GM10847 (cell line): ENCODE data around the gene CNTN5.

Source experiments
- POLR2A ChIP-seq: IDR thresholded peaks from 2 replicates; pipeline ENCODE4 v1.6.1; 2011; ENCODE audit not compliant: insufficient read length; ENCODE audit errors: extremely low read depth

The CNTN5 gene

DNA sequence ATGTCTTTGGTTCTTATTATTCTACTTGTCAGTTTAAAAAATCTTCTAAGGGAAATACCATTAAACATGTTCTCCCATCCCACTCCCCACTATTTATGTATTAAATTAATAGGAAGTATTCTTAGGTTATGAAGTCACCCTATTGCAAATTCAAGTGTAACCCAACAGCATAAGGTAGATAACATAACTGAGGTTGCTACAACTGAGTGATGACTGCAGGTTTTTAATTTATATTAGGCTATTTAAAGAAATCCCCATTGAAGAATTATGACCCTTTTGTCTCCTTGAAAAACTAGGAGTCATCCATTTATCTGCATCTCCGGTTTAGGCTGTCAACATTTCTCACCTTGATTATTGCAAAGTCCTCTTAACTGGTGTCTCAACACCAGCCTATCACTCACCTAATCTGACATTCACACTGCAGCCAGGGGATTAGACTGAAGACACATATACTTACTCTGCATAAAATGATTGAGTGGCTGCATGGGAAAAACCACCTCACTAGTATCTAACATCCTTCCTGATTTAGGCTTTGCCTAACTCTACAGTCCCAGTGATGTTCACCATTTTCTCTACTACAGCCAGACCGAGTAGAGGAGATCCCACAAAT lies 649.4 kb downstream of the CNTN5 start:
- TF ChIP-seq POLR2A, result no peak

DNA sequence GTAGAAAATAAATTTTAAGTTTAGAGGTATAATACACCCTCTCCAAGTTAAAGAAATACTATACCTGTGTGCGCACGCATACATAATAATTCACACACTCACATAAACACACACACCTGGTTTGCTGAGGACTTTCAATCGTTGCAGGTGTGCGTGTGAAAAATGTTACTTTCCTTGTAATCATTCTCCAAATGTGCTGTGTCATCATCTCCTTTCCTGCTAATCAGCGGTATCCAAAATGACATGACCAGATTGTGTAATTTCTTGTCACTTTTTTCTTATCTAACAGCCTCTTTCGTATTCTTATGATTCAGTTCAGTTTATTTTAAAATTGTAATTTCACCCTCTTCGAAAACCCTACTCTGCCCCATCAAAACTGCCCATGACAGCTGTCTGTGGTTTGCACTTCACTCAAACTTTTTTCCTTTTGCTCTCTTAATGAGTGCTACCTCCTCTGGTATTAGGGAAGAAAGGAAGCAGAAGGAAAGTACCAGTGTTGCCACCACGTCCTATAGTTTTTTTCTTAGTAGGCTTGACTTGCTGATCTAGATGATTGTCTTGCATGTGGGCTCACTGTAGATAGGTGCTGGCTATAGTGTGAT lies 651.2 kb downstream of the CNTN5 start:
- TF ChIP-seq POLR2A, result no peak

DNA sequence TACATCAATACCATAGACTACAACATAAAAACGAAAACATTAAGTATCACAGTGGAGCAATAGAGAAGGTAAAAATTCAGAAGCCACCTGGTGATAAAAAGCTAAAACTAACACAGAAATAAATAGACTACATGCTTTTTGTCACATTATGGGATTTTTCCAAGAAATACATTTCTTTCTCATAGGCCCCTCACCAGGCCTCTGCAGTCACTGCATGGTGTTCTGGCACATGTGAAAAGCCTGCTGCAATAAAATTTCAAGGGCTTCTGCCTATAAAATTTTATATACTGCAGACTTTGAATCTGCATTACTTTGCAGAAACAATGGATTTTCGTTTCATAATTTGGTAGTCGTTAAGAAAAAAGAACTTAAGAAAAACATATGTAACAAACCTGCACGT lies 655.5 kb downstream of the CNTN5 start:
- TF ChIP-seq POLR2A, result no peak

DNA sequence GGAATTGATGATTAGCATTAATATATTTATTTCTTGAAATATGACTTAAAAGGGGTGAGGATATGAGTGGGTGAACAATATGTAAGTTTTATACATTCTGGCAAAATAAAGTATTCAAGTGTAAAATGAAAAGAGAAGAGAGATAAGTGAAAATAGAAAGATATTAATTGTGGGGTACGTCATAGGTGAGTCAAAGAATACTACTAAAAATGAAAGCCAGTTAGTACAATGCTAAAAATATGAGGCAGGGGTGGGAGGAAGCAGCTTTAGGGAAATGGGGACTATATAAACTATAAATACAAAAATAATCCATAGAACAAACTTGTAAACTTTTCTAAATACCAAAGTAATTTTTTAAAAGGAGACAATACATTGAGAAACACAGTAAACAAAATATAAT lies 661.4 kb downstream of the CNTN5 start:
- no peak for TF ChIP-seq POLR2A

DNA sequence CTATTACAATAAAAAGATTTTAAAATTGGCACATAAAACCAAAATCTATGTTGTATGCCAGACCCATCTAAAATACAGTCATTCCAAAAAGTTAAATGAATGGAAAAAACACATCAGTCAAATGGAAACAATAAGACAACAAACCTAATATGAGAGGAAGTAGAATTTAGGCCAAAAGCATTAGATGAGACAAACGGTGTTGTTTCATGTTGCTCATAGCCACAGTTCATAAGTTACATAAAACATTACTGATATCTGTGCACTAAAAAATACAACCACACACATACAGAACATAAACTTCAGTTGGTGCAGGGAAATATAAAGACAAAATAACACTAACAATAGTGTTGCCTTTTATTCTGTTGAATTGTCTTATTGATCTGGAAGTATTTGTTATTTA lies 661.9 kb downstream of the CNTN5 start:
- TF ChIP-seq POLR2A, result no peak

DNA sequence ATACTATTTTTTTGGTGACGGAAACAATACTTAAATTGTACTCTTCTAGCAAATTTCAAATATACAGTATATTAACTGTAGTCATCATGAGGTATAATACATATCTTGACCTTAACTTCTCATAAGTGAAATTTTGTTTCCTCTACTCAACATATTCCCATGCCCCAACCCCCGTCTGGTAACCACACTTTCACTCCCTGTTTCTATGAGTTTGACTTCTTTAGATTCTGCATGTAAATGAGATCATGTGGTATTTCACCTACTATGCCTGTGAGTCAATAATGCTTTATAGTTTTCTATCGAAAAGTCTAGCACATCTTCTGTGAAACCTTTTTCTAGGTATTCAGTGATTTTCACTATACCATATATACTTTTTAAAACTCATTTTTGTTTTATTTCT lies 663.2 kb downstream of the CNTN5 start:
- no peak for TF ChIP-seq POLR2A

DNA sequence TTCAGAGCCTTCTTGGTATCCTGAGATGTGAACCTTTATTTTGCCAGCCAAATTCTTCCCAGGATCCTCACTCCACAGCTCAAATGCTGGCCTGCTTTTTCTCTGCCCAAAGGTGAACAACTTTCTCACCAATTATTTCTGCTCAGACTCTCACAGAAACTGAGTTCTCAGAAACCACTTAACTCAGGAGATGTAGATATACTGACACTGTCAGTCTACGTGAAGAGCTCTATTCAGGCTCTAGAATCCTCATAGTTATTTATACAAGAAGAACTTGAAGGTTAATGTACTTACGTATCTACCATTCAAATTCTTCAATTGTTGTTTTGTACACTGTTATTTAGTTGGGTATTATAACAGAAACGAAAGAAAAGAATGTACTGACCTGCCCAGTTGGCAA lies 666.1 kb downstream of the CNTN5 start:
- no peak for TF ChIP-seq POLR2A

DNA sequence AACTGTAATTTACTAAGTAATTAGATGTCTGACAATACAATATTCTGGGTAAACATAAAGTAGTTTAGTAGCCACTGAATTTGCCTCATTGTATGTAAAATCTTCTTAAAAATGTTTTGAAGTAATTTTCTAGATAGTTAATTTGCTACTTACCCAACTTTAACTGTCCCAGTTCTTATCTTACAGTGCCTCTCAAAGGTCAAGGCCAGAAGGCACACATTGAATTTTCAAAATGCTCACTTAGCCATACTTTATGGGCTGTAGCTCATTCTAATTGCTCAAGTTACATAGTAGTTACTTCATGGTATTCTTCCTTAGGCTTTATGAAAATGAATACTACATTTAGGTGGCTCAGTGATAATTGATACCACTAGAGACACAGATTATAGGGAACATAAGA lies 666.6 kb downstream of the CNTN5 start:
- TF ChIP-seq POLR2A, result no peak

DNA sequence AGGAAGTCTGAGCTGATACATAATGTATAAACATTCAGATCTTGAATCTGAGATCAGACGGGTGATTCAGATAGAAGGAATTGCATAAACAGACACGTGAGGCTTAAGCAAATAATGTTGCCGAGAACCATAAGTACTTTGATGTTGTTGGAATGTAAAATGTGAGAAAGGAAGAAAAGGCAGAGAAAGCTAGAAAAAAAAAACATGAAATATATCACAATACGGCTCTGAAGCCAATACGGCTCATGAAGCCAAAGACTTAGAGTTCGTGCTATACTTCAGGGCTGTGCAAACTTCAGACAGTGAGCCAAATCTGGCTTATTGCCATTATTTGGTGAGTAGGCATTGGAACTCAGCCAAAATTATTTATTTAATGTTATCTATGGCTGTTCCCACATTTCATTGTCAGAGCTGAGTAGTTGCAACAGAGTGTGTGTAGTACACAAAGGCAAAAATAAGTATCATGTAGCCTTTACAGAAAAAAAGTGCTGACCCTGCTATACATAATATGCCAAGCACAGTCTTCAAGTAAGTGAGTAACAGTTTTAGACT lies 673.3 kb downstream of the CNTN5 start:
- TF ChIP-seq POLR2A, result no peak

DNA sequence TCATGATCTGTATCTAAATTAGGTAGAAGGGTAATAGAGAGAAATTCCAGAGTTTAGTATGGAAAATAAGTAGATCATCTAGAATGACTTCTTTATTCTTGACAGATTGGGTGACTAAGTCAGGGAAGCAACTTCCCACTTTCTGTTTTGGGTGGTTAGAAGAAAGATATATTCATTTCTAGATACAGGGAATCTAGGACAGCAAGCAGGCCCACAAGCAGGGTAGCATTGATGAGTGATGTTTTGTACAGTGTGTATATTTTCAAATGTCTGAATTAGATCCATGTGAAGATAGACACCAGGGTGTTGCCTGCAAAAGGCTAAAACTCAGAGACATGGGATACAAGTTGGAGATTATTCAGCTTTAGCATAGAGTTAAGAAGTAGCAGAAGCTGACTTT lies 674.4 kb downstream of the CNTN5 start:
- TF ChIP-seq POLR2A, result no peak

DNA sequence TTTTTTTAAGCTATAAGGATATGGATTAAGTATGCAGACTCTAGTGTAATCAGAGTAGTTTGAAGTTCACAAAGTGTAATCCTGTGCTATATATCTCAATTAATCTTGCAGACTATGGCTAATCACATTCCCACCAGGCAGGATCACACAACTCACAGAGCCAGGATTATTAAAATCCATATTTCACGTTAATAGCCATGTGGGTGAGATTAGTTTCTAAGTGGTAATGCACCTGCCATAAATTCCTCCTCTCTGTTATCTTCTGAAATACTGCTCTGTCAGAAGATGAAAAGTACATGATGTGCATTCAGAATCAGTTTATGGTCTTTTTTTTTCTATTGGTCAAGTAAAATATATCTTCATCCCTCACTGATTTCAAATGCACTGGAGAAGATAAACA lies 686.1 kb downstream of the CNTN5 start:
- TF ChIP-seq POLR2A, result no peak

DNA sequence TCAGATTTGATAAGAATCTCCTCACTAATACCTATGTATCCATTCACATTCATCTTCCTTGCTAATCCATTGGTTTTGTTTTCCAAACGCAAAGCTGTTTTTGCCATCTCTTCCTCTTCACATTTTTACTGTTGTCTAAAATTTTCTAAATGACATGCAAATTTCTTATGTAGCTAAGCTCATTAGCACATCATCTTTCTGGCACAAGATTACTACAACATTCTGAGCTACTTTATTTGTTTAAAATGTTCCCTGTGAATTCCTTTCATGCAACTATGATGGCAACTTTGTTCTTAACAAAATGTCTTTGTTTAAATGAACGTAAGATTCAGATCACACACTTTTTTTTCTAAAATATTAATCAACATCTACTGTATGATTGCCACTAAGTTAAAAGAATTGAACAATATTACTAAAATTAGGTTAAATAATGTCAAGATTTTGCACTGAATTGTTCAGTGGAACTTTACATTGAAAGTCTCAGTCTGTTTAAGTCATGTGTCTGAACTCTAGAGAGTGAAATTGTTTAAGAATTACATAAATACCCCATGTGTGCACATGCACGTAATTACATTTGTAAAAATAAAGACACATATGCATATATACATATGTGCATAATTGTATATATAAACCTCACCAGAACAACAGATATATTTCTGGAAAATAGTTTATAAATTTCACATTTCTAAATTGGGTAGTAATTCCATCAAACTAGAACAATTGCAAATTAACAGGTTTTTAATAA lies 688.4 kb downstream of the CNTN5 start:
- TF ChIP-seq POLR2A, result no peak

DNA sequence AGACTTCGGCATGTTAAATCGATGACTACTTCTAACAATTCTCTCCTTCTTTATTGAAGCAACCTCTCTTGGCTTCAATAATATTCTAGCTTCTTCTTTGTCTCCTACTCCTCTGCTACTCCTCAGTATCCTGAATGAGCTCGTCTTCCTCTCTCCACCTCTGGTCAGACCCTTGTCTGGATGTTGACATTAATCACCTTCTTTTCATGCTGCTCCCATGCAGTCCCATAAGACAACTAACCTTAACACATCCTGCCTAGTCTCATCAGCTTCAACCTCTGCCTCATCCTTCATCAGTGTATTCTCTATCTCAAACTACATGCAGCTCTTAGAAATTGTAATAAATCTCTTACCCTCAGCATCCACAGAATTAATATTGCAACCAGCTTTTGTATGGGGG lies 695.6 kb downstream of the CNTN5 start:
- no peak for TF ChIP-seq POLR2A

DNA sequence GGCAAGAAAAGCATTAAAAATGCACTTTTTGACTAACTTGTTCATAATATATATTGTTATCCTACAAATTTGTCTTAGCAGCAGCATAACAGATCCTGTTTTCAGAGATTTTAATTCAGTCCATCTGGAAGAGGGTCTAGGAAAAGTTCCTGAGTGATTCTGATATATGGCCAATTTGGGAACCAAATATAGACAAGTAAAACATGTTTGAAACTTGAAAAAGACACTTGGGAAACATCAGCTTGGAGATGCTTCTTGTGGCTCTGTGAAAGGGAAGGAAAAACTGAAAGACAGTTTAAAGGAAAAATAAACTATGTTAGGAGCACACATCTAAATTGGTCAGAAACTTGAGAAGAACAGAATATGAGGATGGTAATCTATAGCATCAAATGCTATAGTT lies 697.5 kb downstream of the CNTN5 start:
- TF ChIP-seq POLR2A, result no peak

DNA sequence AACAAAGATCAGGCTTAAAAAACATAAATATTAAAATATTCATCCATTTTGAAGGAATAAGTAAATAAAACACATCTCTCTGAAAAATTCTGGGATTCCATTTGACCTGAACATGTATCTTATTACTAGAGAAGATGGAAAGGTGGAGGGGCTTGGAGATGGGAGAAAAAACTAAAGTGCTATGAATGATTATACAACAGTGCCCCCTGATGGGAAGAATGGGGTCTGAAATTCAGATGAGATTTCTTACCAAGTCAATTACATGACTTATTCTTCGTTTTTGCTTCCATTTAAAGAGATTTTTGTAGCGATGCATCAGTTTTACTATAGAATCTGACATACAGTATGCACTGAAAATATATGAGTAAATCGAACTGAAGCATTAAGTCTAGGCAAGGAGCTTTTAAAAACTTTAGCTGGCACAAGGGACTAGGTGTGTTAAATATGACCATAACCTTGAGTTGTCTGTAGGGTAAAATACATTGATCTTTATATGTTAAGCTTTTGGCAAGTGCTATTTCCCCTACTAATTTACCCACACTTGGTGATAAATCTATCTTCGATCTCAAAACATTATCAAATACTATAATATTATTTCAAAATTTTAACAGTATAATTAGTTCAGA lies 718.8 kb downstream of the CNTN5 start:
- TF ChIP-seq POLR2A, result no peak

DNA sequence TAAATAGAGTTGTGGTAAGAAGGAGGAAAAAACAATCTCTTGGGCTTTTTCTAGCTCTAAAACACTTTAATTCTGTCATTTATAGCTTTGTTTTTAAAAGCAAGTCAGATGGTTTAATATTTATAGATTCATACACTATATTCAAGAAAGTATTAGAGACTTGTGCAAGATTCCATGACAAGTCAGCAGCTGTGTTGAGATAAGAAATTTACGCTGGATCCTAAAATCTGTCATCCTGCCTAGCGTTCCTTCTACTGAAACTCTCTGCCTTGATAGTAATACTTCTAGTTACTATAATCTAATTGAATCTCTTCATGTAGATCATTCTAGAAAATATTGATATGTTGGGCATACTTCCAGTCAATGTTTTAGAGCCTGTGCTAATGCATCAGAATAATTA lies 721.8 kb downstream of the CNTN5 start:
- no peak for TF ChIP-seq POLR2A
